Esophagus muscularis mucosa (tissue), 3 donors: ENCODE results near the gene FBH1.

Source experiments
- CTCF ChIP-seq, 3 experiments: fragments of 200-600 bp in 2 of 3; fragments of 450-650 bp in 1 of 3; sonication (generic) in 2 of 3; IDR thresholded peaks; one replicate each; pipeline ENCODE4 v1.5.1; 2017 to 2019; ENCODE audit warnings: antibody characterized with exemption in 3 of 3, mild to moderate bottlenecking in 2 of 3, moderate library complexity in 1 of 3
- POLR2A ChIP-seq: fragments of 450-650 bp; IDR thresholded peaks from one replicate; pipeline ENCODE4 v1.6.1; 2017; ENCODE audit warnings: antibody characterized with exemption, moderate library complexity, mild to moderate bottlenecking, low read depth
- POLR2AphosphoS5 ChIP-seq, 2 donors: sonication (generic); formaldehyde crosslinking; IDR thresholded peaks; one replicate each; pipeline ENCODE4 v1.6.1; 2017; ENCODE audit warnings: antibody characterized with exemption in 2 of 2

GRCh38 chr10:5862360-5862961, 27.6 kb upstream of the FBH1 start:
- TF ChIP-seq CTCF (IDR thresholded peaks at IDR 0.05) (no peak), POLR2A (no peak), POLR2AphosphoS5 (IDR thresholded peaks at IDR 0.05) (no peak)
